ENCODE data around the gene CNTNAP5.

- TF ChIP-seq, protein P1, sequence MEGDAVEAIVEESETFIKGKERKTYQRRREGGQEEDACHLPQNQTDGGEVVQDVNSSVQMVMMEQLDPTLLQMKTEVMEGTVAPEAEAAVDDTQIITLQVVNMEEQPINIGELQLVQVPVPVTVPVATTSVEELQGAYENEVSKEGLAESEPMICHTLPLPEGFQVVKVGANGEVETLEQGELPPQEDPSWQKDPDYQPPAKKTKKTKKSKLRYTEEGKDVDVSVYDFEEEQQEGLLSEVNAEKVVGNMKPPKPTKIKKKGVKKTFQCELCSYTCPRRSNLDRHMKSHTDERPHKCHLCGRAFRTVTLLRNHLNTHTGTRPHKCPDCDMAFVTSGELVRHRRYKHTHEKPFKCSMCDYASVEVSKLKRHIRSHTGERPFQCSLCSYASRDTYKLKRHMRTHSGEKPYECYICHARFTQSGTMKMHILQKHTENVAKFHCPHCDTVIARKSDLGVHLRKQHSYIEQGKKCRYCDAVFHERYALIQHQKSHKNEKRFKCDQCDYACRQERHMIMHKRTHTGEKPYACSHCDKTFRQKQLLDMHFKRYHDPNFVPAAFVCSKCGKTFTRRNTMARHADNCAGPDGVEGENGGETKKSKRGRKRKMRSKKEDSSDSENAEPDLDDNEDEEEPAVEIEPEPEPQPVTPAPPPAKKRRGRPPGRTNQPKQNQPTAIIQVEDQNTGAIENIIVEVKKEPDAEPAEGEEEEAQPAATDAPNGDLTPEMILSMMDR (conservative IDR thresholded peaks at IDR 0.05; ENCODE audit: low read depth, low read length): no peak
- TF ChIP-seq MAFK (IDR thresholded peaks at IDR 0.05; ENCODE audit: low read depth, low read length) (no peak), POLR2A (IDR thresholded peaks at IDR 0.05; ENCODE audit: low read depth, low read length) (no peak), RCOR1 (IDR thresholded peaks at IDR 0.05; ENCODE audit: insufficient replicate concordance, low read length) (no peak), RAD21 (IDR thresholded peaks at IDR 0.05; ENCODE audit: low read length) (no peak), FOS (IDR thresholded peaks at IDR 0.05; ENCODE audit: low read depth, low read length) (no peak)
Measured at GRCh38 chr2:124478761-124479160, 453.7 kb downstream of the CNTNAP5 start.

Data from IMR-90 (cell line).